G401.6 (cell line): ENCODE data around the gene GPR162.

Experiments
- FAIRE-seq: peaks from 2 replicates; lab custom pipeline; 2012; peaks lifted over from hg19 to GRCh38; lab: Jason Lieb, UNC

The GPR162 gene

GRCh38 chr12:6788972-6789924 is 32.4 kb upstream of the GPR162 start, which contains the start of gene CD4:
CD4 (plus strand) TSS chr12:6789528; CDS start chr12:6800139, 10,611 bp downstream.
- FAIRE-seq, result no peak

GRCh38 chr12:6790496-6791150 is 31.0 kb upstream of the GPR162 start:
- no peak for FAIRE-seq

DNA sequence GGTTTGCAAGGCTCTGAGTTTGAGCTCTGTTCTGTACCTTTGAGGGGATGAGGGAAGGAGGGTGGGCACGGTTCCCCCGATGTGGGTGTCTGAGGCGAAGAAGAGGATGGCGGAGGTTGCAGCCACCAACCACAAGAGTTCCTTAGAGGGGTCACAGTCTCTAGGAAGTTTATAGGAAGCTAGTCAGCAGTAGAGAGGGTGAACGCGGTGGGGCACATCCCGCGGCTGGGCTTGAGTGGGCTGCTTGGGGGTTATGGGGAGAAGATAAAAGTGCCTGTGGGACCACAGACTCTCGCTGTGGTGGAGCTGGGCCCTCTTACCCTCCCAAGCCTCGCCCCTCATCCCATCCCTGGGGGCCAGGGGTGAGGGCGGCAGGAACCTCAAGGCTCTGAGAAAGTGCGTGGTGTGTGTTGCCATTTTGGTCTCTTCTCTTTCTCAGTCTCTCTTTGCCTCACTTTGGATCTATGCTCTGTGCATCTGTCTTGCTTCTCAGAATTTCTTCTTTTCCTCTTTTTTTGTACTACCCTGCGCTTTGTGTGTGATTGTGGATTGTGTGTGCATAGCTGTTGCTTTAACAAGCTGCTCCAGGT is 29.6 kb upstream of the GPR162 start:
- FAIRE-seq, result no peak

GRCh38 chr12:6792522-6793201 is 29.0 kb upstream of the GPR162 start:
- no peak for FAIRE-seq

- FAIRE-seq, result no peak
Observed at GRCh38 chr12:6795088-6795487, 26.5 kb upstream of the GPR162 start.

DNA sequence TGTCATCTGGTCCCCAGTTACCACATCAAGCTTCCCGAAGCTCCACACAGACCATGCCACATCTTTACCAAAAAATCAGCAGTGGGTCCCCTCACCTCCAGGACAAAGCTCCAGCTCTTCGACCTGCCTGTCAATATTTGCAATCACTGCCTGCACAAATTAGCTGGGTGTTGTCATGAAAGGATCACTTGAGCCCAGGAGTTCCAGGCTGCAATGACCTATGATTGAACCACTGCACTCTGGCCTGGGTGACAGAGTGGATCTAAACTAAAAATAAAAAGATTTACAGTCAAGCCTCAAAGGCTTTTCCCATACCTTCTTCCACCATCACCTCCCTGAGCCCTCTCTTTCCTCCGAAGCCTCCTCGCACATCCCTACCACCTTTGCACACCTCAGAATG is 25.0 kb upstream of the GPR162 start:
- FAIRE-seq, result no peak

- no peak for FAIRE-seq
Observed at GRCh38 chr12:6799147-6799546, 22.5 kb upstream of the GPR162 start.

- FAIRE-seq, result no peak
Observed at GRCh38 chr12:6807170-6807569, 14.5 kb upstream of the GPR162 start.

- no peak for FAIRE-seq
Observed at GRCh38 chr12:6809056-6809455, 12.6 kb upstream of the GPR162 start.

- no peak for FAIRE-seq
Observed at GRCh38 chr12:6810758-6811157, 10.9 kb upstream of the GPR162 start.

GRCh38 chr12:6813363-6813762 is 8.3 kb upstream of the GPR162 start:
- no peak for FAIRE-seq

DNA sequence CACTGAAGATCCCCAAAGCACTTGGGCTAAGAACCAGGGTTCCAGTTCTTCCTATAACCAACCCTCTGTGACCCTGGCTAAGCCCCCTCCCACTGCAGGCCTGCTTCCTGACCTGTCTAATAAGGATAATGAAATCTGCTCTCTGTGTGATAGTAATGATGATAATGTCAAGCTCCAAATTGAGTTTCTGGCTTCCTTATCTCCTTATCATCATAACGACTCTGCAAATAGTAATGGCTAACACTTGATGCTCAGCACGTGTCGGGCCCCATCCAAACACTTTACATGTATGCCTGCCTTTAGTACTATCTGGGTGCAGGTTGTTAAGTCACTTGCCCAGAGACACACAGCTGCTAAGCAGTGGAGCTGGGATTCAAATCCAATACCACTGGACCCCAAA is 5.0 kb upstream of the GPR162 start:
- FAIRE-seq, result no peak

DNA sequence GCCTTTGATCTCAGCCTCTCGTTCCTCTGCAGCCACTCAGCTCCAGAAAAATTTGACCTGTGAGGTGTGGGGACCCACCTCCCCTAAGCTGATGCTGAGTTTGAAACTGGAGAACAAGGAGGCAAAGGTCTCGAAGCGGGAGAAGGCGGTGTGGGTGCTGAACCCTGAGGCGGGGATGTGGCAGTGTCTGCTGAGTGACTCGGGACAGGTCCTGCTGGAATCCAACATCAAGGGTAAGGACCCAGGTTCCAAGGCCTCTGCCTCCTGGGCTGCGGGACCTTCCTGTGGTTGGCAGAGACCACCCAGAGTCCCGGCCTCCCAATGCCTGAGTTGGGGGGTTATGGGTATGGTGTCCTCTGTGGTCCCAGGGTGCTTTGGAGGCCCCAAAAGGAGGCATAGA is 4.5 kb upstream of the GPR162 start:
- no peak for FAIRE-seq

DNA sequence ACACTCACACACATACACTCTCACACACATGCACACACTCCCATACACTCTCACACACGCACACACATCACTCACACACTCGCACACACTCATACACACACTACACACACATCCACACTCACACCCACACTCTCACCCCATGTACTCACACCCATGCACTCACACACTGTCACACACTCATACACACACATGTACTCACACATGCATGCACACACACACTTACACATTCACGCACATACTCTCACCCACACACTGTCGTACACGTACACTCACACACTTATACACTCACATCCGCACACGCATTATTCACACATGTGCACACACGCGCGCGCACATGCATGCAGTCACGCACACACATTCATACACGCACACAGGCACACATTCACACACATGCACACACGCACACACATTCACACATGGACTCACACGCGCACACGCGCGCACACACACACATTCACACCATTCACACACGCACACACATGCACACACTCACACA is 3.9 kb upstream of the GPR162 start:
- FAIRE-seq, result no peak

DNA sequence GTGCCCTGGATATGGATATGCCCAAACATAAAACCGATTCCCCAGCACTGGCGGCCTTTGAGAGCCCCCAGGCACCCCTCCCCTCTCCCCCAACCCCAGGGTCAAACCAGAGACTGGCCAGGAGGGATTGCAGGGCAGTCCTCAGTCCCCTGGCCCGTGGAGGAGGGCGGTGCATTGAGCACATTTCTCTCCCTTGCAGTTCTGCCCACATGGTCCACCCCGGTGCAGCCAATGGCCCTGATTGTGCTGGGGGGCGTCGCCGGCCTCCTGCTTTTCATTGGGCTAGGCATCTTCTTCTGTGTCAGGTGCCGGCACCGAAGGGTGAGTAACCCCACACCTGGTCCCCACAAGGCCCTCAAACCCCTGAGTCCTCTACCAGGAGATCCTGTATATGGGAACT is 3.4 kb upstream of the GPR162 start:
- no peak for FAIRE-seq

GRCh38 chr12:6818645-6819044 is 3.0 kb upstream of the GPR162 start:
- no peak for FAIRE-seq

DNA sequence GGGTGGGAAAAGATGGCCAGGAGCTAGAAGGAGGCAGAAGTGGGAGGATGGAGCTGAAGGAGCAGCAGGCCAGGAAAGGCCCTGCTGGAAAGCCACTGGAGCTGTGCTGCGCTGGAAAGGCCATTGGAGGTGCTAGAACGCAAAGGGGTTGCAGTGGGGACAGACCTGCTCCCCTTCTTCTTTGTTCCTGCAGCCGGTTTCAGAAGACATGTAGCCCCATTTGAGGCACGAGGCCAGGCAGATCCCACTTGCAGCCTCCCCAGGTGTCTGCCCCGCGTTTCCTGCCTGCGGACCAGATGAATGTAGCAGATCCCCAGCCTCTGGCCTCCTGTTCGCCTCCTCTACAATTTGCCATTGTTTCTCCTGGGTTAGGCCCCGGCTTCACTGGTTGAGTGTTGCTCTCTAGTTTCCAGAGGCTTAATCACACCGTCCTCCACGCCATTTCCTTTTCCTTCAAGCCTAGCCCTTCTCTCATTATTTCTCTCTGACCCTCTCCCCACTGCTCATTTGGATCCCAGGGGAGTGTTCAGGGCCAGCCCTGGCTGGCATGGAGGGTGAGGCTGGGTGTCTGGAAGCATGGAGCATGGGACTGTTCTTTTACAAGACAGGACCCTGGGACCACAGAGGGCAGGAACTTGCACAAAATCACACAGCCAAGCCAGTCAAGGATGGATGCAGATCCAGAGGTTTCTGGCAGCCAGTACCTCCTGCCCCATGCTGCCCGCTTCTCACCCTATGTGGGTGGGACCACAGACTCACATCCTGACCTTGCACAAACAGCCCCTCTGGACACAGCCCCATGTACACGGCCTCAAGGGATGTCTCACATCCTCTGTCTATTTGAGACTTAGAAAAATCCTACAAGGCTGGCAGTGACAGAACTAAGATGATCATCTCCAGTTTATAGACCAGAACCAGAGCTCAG is 2.3 kb upstream of the GPR162 start:
- FAIRE-seq, result no peak

DNA sequence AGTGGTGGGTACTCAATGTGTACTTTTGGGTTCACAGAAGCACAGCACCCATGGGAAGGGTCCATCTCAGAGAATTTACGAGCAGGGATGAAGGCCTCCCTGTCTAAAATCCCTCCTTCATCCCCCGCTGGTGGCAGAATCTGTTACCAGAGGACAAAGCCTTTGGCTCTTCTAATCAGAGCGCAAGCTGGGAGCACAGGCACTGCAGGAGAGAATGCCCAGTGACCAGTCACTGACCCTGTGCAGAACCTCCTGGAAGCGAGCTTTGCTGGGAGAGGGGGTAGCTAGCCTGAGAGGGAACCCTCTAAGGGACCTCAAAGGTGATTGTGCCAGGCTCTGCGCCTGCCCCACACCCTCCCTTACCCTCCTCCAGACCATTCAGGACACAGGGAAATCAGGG is 1.5 kb upstream of the GPR162 start:
- no peak for FAIRE-seq

DNA sequence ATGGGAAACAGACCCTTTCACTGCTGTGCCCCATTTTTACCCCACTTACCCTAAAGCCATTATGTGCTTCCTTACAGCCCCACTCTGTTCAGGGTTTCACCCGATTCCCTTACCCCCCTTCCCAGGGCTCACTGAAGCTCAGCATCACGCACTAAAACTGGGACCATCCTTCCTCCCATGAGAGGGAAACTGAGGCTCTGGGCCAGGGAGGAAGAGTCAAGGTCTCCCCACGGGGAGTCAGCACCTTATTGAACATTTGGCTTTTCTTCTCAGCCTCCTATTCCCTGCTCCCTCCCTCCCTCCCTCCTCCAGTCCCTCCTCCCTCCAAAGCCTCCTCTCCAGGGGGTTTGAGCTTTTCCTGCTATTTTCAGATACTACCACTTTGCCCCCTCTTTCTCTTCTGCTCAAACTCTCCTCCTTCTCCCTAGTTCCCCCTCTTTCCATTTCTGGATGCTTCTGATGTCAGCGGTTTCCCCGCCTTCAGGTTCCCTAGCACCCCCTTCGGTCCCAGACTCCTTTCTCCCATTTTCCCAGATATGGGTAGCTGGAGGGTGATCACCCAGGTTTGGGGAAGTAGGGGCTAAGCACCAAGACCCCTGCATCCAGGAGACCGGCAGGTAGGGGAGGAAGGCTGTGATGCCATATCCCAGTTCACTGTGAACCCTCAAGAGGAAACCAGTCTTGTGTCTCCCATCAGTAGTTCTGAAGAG is 960 bp downstream of the GPR162 start:
- FAIRE-seq, result no peak

- no peak for FAIRE-seq
Observed at GRCh38 chr12:6823182-6824084, 1.8 kb downstream of the GPR162 start.
